Measurements from ENCODE around the gene SLX1A.

DNA sequence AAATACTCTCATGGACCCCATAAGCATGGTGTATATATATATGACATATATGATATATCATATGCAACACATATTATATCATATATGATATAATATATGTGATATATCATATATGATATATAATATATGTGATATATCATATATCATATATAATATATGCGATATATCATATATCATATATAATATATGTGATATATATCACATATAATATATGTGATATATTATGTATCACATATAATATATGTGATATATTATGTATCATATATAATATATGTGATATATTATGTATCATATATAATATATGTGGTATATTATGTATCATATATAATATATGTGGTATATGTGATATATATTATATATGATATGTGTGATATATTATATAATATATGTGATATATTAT is 48.8 kb upstream of the SLX1A start:
- no peak for TF ChIP-seq NR3C1 (CRISPR knock-in tag; conservative IDR thresholded peaks at IDR 0.05; ENCODE audit: low read depth)
- no peak for TF ChIP-seq RELA (CRISPR knock-in tag; IDR thresholded peaks at IDR 0.05; ENCODE audit: borderline replicate concordance)
- TF ChIP-seq ZNF138 (CRISPR knock-in tag; conservative IDR thresholded peaks at IDR 0.05) = no peak
- no peak for TF ChIP-seq SP1 (CRISPR knock-in tag; conservative IDR thresholded peaks at IDR 0.05)
- no peak for TF ChIP-seq PRDM15 (CRISPR knock-in tag; IDR thresholded peaks at IDR 0.05)
- no peak for TF ChIP-seq CBFB (CRISPR knock-in tag; IDR thresholded peaks at IDR 0.05; ENCODE audit: low read depth)
- TF ChIP-seq ZNF121 (CRISPR knock-in tag; IDR thresholded peaks at IDR 0.05) = no peak
- TF ChIP-seq, protein P1, sequence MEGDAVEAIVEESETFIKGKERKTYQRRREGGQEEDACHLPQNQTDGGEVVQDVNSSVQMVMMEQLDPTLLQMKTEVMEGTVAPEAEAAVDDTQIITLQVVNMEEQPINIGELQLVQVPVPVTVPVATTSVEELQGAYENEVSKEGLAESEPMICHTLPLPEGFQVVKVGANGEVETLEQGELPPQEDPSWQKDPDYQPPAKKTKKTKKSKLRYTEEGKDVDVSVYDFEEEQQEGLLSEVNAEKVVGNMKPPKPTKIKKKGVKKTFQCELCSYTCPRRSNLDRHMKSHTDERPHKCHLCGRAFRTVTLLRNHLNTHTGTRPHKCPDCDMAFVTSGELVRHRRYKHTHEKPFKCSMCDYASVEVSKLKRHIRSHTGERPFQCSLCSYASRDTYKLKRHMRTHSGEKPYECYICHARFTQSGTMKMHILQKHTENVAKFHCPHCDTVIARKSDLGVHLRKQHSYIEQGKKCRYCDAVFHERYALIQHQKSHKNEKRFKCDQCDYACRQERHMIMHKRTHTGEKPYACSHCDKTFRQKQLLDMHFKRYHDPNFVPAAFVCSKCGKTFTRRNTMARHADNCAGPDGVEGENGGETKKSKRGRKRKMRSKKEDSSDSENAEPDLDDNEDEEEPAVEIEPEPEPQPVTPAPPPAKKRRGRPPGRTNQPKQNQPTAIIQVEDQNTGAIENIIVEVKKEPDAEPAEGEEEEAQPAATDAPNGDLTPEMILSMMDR (IDR thresholded peaks at IDR 0.05) = no peak
- no peak for TF ChIP-seq FOXK1 (CRISPR knock-in tag; IDR thresholded peaks at IDR 0.05)
